Measurements from ENCODE around the gene FHL1.
A peak's percentile ranks its signal among the peaks of the same experiment; 100 is the strongest.
"Not testable (repeated sequence)": the region's sequence is repeated elsewhere in the genome, so short reads cannot be mapped to it uniquely, and the experiment has no call there.

The FHL1 gene

DNA sequence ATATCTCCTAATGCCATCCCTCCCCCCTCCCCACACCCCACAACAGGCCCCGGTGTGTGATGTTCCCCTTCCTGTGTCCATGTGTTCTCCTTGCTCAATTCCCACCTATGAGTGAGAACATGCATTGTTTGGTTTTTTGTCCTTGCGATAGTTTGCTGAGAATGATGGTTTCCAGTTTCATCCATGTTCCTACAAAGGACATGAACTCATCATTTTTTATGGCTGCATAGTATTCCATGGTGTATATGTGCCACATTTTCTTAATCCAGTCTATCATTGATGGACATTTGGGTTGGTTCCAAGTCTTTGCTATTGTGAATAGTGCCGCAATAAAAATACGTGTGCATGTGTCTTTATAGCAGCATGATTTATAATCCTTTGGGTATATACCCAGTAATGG is 90.5 kb downstream of the FHL1 start:
- not testable (repeated sequence) for H3K23ac ChIP-seq (ENCODE audit: low read length); H3K27ac ChIP-seq (ENCODE audit: low read depth, low read length); DNase-seq; H3K4me1 ChIP-seq (ENCODE audit: control insufficient read depth in 1 of 2, insufficient read depth in 2 of 2, low read length in 2 of 2); H4K8ac ChIP-seq (ENCODE audit: low read depth, low read length); H3K14ac ChIP-seq (ENCODE audit: low read length); H3K36me3 ChIP-seq (ENCODE audit: control insufficient read depth in 1 of 2, insufficient read depth in 2 of 2, low read length in 2 of 2); H3K4me2 ChIP-seq (ENCODE audit: low read length); H3K4ac ChIP-seq (ENCODE audit: low read depth, low read length); H4K12ac ChIP-seq (ENCODE audit: low read depth, low read length); H4K91ac ChIP-seq (ENCODE audit: low read depth, low read length); H3K9ac ChIP-seq (ENCODE audit: low read length); H3K27me3 ChIP-seq (ENCODE audit: insufficient read depth, low read length); H2BK12ac ChIP-seq (ENCODE audit: low read length); H2AK5ac ChIP-seq (ENCODE audit: low read length); H3K79me1 ChIP-seq (ENCODE audit: low read length); H2BK120ac ChIP-seq (ENCODE audit: insufficient read depth, low read length, poor library complexity); H3K4me3 ChIP-seq (ENCODE audit: low read depth, low read length); H3K79me2 ChIP-seq (ENCODE audit: control insufficient read depth, insufficient read depth, low read length, poor library complexity); H2BK5ac ChIP-seq (ENCODE audit: low read depth, low read length, poor library complexity); H3K18ac ChIP-seq (ENCODE audit: low read length); H2AFZ ChIP-seq (ENCODE audit: insufficient read depth, low read length, poor library complexity); H3K9me3 ChIP-seq (ENCODE audit: insufficient read depth, low read depth, low read length)
- WGBS (ENCODE audit: extremely low coverage, insufficient coverage, insufficient read length) = no CpG with 5 or more reads among the region's 4 CpGs

DNA sequence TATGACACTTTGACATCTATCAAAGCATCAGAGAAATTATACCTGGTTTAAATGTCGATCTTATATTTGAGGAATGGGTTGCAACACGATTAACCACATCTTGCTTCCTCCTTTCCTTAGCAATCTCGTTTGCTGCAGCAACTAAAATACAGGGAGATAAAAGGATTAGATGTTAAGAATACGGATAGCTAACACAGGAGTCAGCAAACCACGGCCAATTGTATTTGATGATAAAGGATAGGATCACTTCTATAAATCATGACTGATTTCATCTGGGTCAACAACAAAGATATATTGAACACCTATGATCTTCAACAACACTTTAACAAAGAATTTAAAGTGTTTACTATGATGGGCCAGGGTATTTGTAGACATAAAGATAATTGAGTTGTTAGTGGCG is 98.9 kb downstream of the FHL1 start:
- H3K36me3 ChIP-seq (ENCODE audit: control insufficient read depth in 1 of 2, insufficient read depth in 2 of 2, low read length in 2 of 2) = peaks cover 0 to 2% of the 10 kb centered on the region in 2 experiments
- H2BK120ac ChIP-seq (ENCODE audit: insufficient read depth, low read length, poor library complexity) = no peak overlapping the region
- H3K9ac ChIP-seq (ENCODE audit: low read length) = no peak overlapping the region
- no peak overlapping the region for H3K27ac ChIP-seq (ENCODE audit: low read depth, low read length)
- H3K4me3 ChIP-seq (ENCODE audit: low read depth, low read length) = no peak overlapping the region
- H3K14ac ChIP-seq (ENCODE audit: low read length) = no peak overlapping the region
- no peak overlapping the region for H2BK12ac ChIP-seq (ENCODE audit: low read length)
- no peak overlapping the region for H3K18ac ChIP-seq (ENCODE audit: low read length)
- no CpG with 5 or more reads among the region's 6 CpGs for WGBS (ENCODE audit: extremely low coverage, insufficient coverage, insufficient read length)
- H3K9me3 ChIP-seq (ENCODE audit: insufficient read depth, low read depth, low read length) = no peaks in the 10 kb centered on the region
- no peak for DNase-seq
- no peak overlapping the region for H4K12ac ChIP-seq (ENCODE audit: low read depth, low read length)
- H2BK5ac ChIP-seq (ENCODE audit: low read depth, low read length, poor library complexity) = no peak overlapping the region
- no peak overlapping the region for H4K91ac ChIP-seq (ENCODE audit: low read depth, low read length)
- no peak overlapping the region for H2AFZ ChIP-seq (ENCODE audit: insufficient read depth, low read length, poor library complexity)
- H3K4ac ChIP-seq (ENCODE audit: low read depth, low read length) = no peak overlapping the region
- no peaks in the 10 kb centered on the region for H3K79me2 ChIP-seq (ENCODE audit: control insufficient read depth, insufficient read depth, low read length, poor library complexity)
- no peak overlapping the region for H4K8ac ChIP-seq (ENCODE audit: low read depth, low read length)
- no peak overlapping the region for H3K23ac ChIP-seq (ENCODE audit: low read length)
- no peaks in the 10 kb centered on the region for H3K27me3 ChIP-seq (ENCODE audit: insufficient read depth, low read length)
- H3K4me2 ChIP-seq (ENCODE audit: low read length) = no peak overlapping the region
- peaks cover 0 to 2% of the 10 kb centered on the region in 2 experiments for H3K4me1 ChIP-seq (ENCODE audit: control insufficient read depth in 1 of 2, insufficient read depth in 2 of 2, low read length in 2 of 2)
- no peak overlapping the region for H2AK5ac ChIP-seq (ENCODE audit: low read length)
- H3K79me1 ChIP-seq (ENCODE audit: low read length) = no peaks in the 10 kb centered on the region

DNA sequence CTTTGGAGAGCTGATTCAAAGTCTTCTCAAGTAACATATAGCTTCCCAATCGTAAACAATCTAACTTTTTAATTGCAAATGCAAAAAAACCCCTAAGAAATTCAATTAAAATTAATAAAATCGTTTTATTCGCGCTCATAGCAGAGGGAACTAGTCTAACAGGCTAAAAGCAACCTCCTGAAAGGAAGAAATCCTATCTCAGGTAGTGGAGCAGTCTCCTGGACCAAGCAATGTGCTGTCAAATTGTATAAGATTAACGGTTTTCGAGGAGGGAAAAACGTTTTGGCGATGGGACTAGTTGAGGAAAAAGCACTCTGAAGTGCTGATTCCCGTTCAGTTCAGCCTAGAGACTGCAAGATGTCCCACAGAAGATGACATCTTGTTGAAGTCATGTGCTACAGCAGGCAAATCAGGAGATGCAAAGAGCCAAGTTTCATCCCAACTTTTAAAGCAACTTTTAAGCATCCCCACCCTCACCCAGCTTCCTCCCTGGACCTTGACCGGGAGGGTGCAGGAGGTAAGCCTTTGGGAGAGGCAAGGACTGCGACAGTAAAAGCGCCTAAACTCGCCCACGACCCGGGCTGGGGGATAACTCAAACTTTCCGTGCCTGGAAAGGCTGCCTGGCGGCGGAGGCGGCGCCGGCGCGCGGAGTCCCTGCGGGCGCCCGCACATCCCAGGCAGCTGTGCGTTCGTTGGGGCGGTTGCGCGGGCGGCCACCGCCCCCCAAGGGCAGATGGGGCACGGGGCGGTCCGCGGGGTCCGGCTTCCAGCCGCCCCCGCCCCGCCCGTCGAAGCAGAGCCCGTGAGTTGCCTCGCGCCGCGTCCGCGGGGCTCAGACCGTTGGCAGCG is 103.1 kb downstream of the FHL1 start:
- no peak overlapping the region for H3K23ac ChIP-seq (ENCODE audit: low read length)
- peak overlapping the region; percentile 86 for H2AFZ ChIP-seq (ENCODE audit: insufficient read depth, low read length, poor library complexity)
- H4K12ac ChIP-seq (ENCODE audit: low read depth, low read length) = peak overlapping the region; percentile 85
- peak overlapping the region; percentile 76 for H4K91ac ChIP-seq (ENCODE audit: low read depth, low read length)
- no peaks in the 10 kb centered on the region for H3K36me3 ChIP-seq (ENCODE audit: control insufficient read depth in 1 of 2, insufficient read depth in 2 of 2, low read length in 2 of 2)
- H2BK5ac ChIP-seq (ENCODE audit: low read depth, low read length, poor library complexity) = no peak overlapping the region
- no peak overlapping the region for H2BK12ac ChIP-seq (ENCODE audit: low read length)
- no peak overlapping the region for H3K27ac ChIP-seq (ENCODE audit: low read depth, low read length)
- H3K4me1 ChIP-seq (ENCODE audit: control insufficient read depth in 1 of 2, insufficient read depth in 2 of 2, low read length in 2 of 2) = peaks cover 0 to 2% of the 10 kb centered on the region in 2 experiments
- peak overlapping the region; percentile 95 for H3K4me2 ChIP-seq (ENCODE audit: low read length)
- H2AK5ac ChIP-seq (ENCODE audit: low read length) = no peak overlapping the region
- no peak overlapping the region for H4K8ac ChIP-seq (ENCODE audit: low read depth, low read length)
- H3K9me3 ChIP-seq (ENCODE audit: insufficient read depth, low read depth, low read length) = no peaks in the 10 kb centered on the region
- DNase-seq = peak; percentile 61 to 77
- peak overlapping the region; percentile 69 for H3K18ac ChIP-seq (ENCODE audit: low read length)
- H3K14ac ChIP-seq (ENCODE audit: low read length) = peak overlapping the region; percentile 67
- no peak overlapping the region for H3K4ac ChIP-seq (ENCODE audit: low read depth, low read length)
- H2BK120ac ChIP-seq (ENCODE audit: insufficient read depth, low read length, poor library complexity) = no peak overlapping the region
- no peaks in the 10 kb centered on the region for H3K79me1 ChIP-seq (ENCODE audit: low read length)
- no CpG with 5 or more reads among the region's 53 CpGs for WGBS (ENCODE audit: extremely low coverage, insufficient coverage, insufficient read length)
- no peaks in the 10 kb centered on the region for H3K27me3 ChIP-seq (ENCODE audit: insufficient read depth, low read length)
- H3K4me3 ChIP-seq (ENCODE audit: low read depth, low read length) = peak overlapping the region; percentile 78
- no peaks in the 10 kb centered on the region for H3K79me2 ChIP-seq (ENCODE audit: control insufficient read depth, insufficient read depth, low read length, poor library complexity)
- H3K9ac ChIP-seq (ENCODE audit: low read length) = no peak overlapping the region

DNA sequence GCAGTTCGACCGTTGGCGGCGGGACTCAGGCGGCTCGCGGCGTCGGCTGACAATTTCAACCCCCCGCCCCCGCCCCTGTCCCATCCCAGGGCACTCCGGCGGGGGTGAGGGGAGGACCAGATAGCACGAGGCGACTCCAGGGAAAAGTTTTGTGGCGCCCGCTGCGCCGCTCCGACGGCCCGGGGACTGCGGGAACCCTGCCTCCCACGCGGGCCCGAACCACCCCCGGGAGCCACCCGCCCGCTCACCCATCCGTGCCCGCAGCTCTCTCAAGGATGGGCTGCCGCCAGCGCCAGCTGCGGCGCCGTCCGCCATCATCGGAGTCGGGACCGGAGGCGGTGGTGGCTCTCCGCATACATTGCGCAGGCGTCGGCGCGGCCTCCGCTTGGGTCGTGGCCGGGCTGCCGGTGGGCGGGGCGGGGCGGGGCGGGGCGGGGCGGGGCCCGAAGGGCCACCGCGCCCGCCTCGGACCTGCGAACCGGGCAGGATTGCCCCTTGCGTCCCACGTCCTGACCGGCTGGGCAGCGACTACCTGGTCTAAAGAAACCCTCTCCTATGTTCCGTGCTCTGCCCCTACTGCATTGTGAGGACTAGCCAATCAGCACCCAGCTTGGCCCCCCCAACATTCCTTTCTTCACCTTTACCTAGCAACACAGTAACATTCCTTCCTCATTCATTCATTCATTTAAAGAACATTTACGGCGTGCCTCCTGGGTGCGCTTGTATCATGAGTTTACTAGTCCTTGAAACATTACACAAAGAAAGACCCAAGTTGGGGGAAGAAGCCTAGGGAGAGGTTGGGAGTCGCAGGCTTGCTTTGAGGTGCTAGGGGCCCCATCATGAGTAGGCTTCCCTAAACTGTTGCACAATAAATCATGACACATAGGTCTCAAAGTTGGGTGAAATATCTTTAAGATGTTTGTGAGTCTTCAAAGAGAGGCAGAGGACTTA is 104.0 kb downstream of the FHL1 start, which contains the start of gene MAP7D3:
Gene MAP7D3, minus strand, starts transcription at position 360 of the 951 bp plus-strand sequence. Its CDS starts 42 bp downstream, at position 318.
- peak within 1 kb of the TSS; percentile 67 for H3K14ac ChIP-seq (ENCODE audit: low read length)
- H2BK120ac ChIP-seq (ENCODE audit: insufficient read depth, low read length, poor library complexity) = peak within 1 kb of the TSS; percentile 49
- H3K4me3 ChIP-seq (ENCODE audit: low read depth, low read length) = peak within 1 kb of the TSS; percentile 78
- peak within 1 kb of the TSS; percentile 95 for H3K4me2 ChIP-seq (ENCODE audit: low read length)
- peak within 1 kb of the TSS; percentile 85 for H4K12ac ChIP-seq (ENCODE audit: low read depth, low read length)
- no peaks in the 10 kb centered on the region for H3K9me3 ChIP-seq (ENCODE audit: insufficient read depth, low read depth, low read length)
- peak; percentile 42 to 65 for DNase-seq
- peak within 1 kb of the TSS; percentile 76 for H4K91ac ChIP-seq (ENCODE audit: low read depth, low read length)
- H3K18ac ChIP-seq (ENCODE audit: low read length) = peak within 1 kb of the TSS; percentile 69
- no peak within 1 kb of the TSS for H2AK5ac ChIP-seq (ENCODE audit: low read length)
- no peaks in the 10 kb centered on the region for H3K27me3 ChIP-seq (ENCODE audit: insufficient read depth, low read length)
- no peak within 1 kb of the TSS for H3K4ac ChIP-seq (ENCODE audit: low read depth, low read length)
- peak within 1 kb of the TSS; percentile 86 for H2AFZ ChIP-seq (ENCODE audit: insufficient read depth, low read length, poor library complexity)
- no peaks in the 10 kb centered on the region for H3K79me1 ChIP-seq (ENCODE audit: low read length)
- no peaks in the 10 kb centered on the region for H3K36me3 ChIP-seq (ENCODE audit: control insufficient read depth in 1 of 2, insufficient read depth in 2 of 2, low read length in 2 of 2)
- peak within 1 kb of the TSS; percentile 76 for H4K8ac ChIP-seq (ENCODE audit: low read depth, low read length)
- H3K23ac ChIP-seq (ENCODE audit: low read length) = no peak within 1 kb of the TSS
- H3K9ac ChIP-seq (ENCODE audit: low read length) = peak within 1 kb of the TSS; percentile 58
- H3K79me2 ChIP-seq (ENCODE audit: control insufficient read depth, insufficient read depth, low read length, poor library complexity) = no peaks in the 10 kb centered on the region
- WGBS (ENCODE audit: extremely low coverage, insufficient coverage, insufficient read length) = no CpG with 5 or more reads among the region's 73 CpGs
- no peak within 1 kb of the TSS for H3K27ac ChIP-seq (ENCODE audit: low read depth, low read length)
- H2BK12ac ChIP-seq (ENCODE audit: low read length) = no peak within 1 kb of the TSS
- H3K4me1 ChIP-seq (ENCODE audit: control insufficient read depth in 1 of 2, insufficient read depth in 2 of 2, low read length in 2 of 2) = peaks cover 0 to 2% of the 10 kb centered on the region in 2 experiments
- no peak within 1 kb of the TSS for H2BK5ac ChIP-seq (ENCODE audit: low read depth, low read length, poor library complexity)

All from trophoblast cell (in vitro differentiated cells and primary cell).